T-helper 2 cell treated with Interferon-gamma antibody and Interleukin-4, amounts not matched to agents 5 μg/mL and 100 μg/mL, for 36 hours (primary cell): ENCODE data around the gene LHX5.

ENCODE experiments used
- DNase-seq: peaks from one replicate; pipeline ENCODE4 v3.0.0; 2021; ENCODE audit warnings: low spot score
- H3K27ac Mint-ChIP-seq: one replicate; pipeline ENCODE4 v1.8.0; 2021; ENCODE audit warnings: mild to moderate bottlenecking, mixed read lengths
- H3K27me3 Mint-ChIP-seq: one replicate; pipeline ENCODE4 v1.8.0; 2021; ENCODE audit warnings: low read depth, mixed read lengths
- H3K36me3 Mint-ChIP-seq: one replicate; pipeline ENCODE4 v1.8.0; 2021; ENCODE audit warnings: low read depth, mixed read lengths
- H3K4me1 Mint-ChIP-seq: one replicate; pipeline ENCODE4 v1.8.0; 2021; ENCODE audit warnings: low read depth, mixed read lengths
- H3K4me3 Mint-ChIP-seq: one replicate; pipeline ENCODE4 v1.8.0; 2022; ENCODE audit warnings: mild to moderate bottlenecking, moderate library complexity, mixed read lengths
- H3K9me3 Mint-ChIP-seq: one replicate; pipeline ENCODE4 v1.8.0; 2021; ENCODE audit warnings: mixed read lengths

LHX5 gene

DNA sequence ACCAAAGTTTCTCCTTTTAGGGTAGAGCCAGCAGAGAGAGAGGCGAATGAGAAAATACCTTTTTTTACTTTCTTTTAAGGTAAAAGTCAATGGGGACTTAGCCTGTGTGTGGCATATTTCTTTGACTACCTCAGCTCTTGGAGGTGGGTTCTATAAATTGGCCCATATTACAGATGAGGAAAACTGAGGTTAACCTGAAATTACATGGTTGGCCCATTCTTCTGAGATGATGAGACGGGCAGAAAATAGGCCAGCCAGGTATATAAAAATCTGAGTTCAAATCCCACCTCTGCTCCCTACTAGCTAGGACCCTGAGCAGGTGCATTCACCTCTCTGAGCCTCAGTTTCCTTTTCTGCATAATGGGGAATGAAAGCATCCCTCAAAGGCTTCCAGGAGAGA is 22.4 kb downstream of the LHX5 start:
- peaks cover 9% of the 10 kb centered on the region for H3K27me3 Mint-ChIP-seq
- H3K36me3 Mint-ChIP-seq, result no peaks in the 10 kb centered on the region

DNA sequence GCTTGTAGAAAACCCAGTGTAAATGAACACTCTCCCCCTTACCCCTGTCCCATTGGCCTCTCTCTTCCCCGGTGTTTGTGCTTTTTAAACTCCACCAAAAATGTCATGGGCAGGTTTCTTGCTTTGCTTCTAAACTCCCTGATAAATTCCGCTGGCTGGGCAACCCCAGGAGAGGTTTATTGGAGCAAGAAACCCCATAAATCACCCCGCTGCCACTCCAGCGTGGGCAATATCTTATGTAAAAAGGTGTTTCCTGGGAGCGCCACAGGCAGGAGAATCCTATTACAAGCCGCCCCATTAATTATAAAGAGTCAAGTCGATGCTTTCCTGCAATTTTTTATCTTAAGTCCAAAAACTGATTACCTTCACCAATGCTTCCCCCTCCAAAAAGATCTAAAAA is 22.8 kb downstream of the LHX5 start:
- Mint-ChIP-seq H3K9me3 (peaks cover 12% of the 10 kb centered on the region), H3K27me3 (peaks cover 9% of the 10 kb centered on the region), H3K4me3 (no peak overlapping the region), H3K36me3 (no peaks in the 10 kb centered on the region), H3K4me1 (no peaks in the 10 kb centered on the region), H3K27ac (no peak overlapping the region)
- DNase-seq, result no peak

More for the DNA sequence above, 22.4 kb downstream of the LHX5 start:
- H3K9me3 Mint-ChIP-seq, result peaks cover 12% of the 10 kb centered on the region
- no peak overlapping the region for H3K4me3 Mint-ChIP-seq
- H3K4me1 Mint-ChIP-seq, result no peaks in the 10 kb centered on the region
- no peak for DNase-seq
- no peak overlapping the region for H3K27ac Mint-ChIP-seq

DNA sequence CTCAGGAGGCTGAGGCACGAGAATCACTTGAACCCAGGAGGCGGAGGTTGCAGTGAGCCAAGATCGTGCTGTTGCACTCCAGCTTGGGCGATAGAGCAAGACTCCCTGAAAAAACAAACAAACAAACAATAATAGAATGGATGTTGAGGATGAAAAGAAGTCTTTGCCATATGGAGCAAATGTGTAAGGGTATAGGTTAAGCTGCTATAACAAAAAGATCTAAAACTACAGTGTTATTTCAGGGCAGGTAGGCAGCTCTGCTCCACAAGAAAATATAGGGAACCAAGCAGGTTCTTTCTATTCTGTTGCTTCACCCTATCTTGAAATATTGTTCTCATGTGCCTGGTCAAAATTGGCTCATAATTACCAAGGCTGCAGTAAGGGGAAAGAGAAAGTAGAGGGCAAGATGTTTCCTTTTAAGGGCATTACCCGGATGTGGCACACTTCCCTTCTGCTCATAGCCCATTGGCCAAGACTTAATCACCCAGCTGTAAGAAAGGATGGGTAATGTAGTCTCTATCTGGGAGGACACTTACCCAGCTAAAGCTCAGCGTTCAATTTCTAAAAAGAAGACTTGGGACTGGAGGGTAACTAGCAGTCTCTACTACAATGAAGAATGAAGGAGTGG is 26.0 kb downstream of the LHX5 start:
- H3K36me3 Mint-ChIP-seq, result no peaks in the 10 kb centered on the region
- H3K27ac Mint-ChIP-seq, result no peak overlapping the region
- no peak for DNase-seq
- H3K9me3 Mint-ChIP-seq, result peaks cover 12% of the 10 kb centered on the region
- no peak overlapping the region for H3K4me3 Mint-ChIP-seq
- no peaks in the 10 kb centered on the region for H3K4me1 Mint-ChIP-seq
- H3K27me3 Mint-ChIP-seq, result peaks cover 9% of the 10 kb centered on the region

DNA sequence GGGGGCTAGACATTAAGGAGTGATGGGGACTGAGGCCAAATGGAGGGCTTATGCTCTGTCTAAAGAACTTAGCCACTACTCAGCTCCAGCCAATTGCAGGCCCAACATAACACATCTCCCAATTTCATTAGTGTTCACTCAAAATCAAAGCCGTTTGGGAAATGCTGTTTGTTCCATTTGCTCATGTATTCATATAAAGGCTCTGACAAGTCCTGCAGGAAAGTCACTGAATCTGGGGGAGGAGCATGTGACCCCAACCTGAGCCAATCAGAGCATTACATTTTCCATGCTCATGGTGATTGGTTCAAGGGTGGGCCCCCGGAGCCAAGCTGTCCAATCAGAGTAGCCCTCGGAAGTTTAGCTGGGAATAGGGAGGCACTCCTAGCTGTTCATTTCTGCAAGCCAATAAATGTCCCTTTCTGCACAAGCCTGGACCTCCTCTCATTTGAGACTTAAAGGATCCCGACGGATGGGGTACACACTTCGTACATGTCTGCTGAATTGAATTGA is 28.6 kb downstream of the LHX5 start:
- H3K27ac Mint-ChIP-seq, result no peak overlapping the region

DNA sequence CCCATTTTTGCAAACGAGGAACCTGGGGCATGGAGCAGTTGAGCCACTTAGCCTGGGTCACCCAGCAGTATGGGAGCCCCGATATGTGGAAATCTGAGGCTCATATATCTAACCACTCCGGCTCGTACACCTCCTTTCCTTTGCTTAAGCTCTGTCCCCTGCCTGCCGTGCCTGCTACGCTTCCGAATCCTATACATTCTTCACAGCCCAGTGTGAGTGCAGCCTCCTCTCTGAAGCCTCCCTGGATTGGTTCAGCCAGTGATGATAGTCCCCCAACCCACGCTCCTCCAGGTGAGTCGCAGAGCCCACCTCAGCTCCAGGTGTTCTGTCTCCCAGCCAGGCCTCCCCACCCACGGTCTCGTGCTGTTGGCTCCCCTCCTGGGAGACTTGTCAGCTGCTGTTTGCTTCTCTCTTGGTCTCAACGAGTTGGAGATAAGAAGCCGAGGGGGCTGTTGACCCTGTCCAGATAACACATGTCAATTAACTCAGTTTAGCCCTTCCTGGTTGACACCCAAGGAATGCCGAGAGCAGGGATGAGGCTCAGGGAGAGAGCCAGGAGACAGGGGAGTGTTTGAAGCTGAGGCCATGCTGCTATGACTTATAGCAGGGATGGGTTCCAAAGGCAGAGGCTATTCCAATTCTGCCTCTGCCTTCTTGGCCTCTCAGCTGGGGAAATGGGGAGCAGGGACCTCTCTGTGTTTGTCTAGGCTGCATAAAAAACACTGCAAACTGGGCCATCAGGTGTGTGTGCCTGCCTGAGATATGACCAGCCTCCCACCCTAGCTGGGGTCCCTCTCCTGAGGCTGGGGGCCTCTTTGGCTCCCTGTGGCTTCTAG is 30.5 kb downstream of the LHX5 start:
- H3K27me3 Mint-ChIP-seq, result no peaks in the 10 kb centered on the region
- H3K9me3 Mint-ChIP-seq, result peaks cover 9% of the 10 kb centered on the region
- H3K27ac Mint-ChIP-seq, result no peak overlapping the region
- no peak overlapping the region for H3K4me3 Mint-ChIP-seq
- no peak for DNase-seq
- no peaks in the 10 kb centered on the region for H3K4me1 Mint-ChIP-seq
- H3K36me3 Mint-ChIP-seq, result no peaks in the 10 kb centered on the region

More for the DNA sequence above, 28.6 kb downstream of the LHX5 start:
- Mint-ChIP-seq H3K9me3 (peaks cover 12% of the 10 kb centered on the region), H3K36me3 (no peaks in the 10 kb centered on the region), H3K4me1 (no peaks in the 10 kb centered on the region), H3K4me3 (no peak overlapping the region), H3K27me3 (no peaks in the 10 kb centered on the region)
- DNase-seq, result no peak

DNA sequence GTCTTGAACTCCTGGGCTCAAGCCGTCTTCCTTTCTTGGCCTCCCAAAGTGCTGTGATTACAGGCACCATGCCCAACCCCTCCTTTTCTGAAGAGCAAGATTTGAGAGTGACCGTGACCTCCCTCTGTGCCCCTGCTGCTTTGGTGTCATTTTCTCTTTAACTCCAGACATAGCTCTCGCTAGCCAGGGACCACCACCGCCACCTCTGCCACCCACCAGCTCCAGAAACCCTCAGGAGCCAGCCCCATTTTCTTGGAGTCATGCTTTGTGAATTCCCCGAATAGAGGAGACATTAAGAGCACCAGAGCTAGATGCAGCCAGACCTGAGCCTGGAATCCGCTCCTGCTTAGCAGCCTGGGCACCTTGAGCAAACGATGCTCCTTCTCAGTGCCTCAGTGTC is 31.3 kb downstream of the LHX5 start:
- DNase-seq, result no peak
- peaks cover under 1% of the 10 kb centered on the region for H3K9me3 Mint-ChIP-seq
- H3K4me1 Mint-ChIP-seq, result no peaks in the 10 kb centered on the region
- H3K36me3 Mint-ChIP-seq, result no peaks in the 10 kb centered on the region
- H3K27me3 Mint-ChIP-seq, result no peaks in the 10 kb centered on the region
- H3K4me3 Mint-ChIP-seq, result no peak overlapping the region
- H3K27ac Mint-ChIP-seq, result no peak overlapping the region

DNA sequence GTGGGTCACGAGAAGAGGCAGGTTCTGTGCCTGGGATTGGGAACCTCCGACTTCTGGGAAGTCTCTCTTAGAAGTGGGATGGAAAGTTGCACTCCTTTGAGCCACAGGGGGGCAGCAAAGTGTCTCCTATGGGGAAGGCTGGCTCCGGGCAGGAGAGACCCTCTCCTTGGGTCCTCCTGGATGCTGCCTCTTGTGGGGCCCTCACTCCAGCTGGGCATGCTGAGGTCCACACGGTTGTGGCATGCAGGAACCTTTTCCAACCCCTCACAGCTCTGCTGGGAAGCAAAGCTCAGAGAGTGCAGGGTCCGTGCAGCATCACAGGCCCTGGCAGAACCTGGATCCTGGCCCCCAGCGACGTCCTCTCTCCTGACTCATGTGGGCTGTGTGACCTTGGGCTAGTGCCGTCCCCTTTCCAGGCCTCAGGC is 32.1 kb downstream of the LHX5 start:
- Mint-ChIP-seq H3K27me3 (no peaks in the 10 kb centered on the region), H3K4me3 (no peak overlapping the region), H3K4me1 (no peaks in the 10 kb centered on the region), H3K27ac (no peak overlapping the region), H3K9me3 (no peaks in the 10 kb centered on the region), H3K36me3 (no peaks in the 10 kb centered on the region)
- DNase-seq, result no peak

DNA sequence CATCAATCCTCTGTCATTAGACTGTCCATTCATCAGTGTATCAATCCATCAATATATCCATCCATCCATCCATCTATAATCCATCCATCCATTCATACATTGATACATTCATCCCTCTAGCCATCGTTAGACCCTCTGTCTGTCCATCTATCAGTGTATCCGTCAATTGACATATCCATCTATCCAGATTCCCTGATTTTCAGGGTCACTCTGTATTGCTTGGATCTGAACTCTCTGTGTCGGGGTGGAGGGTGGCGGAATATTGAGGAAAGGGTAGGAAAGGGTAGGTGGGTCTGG is 32.4 kb downstream of the LHX5 start:
- H3K27ac Mint-ChIP-seq, result no peak overlapping the region
- H3K4me3 Mint-ChIP-seq, result no peak overlapping the region
- no peaks in the 10 kb centered on the region for H3K9me3 Mint-ChIP-seq
- H3K27me3 Mint-ChIP-seq, result no peaks in the 10 kb centered on the region
- H3K36me3 Mint-ChIP-seq, result no peaks in the 10 kb centered on the region
- DNase-seq, result no peak
- no peaks in the 10 kb centered on the region for H3K4me1 Mint-ChIP-seq

DNA sequence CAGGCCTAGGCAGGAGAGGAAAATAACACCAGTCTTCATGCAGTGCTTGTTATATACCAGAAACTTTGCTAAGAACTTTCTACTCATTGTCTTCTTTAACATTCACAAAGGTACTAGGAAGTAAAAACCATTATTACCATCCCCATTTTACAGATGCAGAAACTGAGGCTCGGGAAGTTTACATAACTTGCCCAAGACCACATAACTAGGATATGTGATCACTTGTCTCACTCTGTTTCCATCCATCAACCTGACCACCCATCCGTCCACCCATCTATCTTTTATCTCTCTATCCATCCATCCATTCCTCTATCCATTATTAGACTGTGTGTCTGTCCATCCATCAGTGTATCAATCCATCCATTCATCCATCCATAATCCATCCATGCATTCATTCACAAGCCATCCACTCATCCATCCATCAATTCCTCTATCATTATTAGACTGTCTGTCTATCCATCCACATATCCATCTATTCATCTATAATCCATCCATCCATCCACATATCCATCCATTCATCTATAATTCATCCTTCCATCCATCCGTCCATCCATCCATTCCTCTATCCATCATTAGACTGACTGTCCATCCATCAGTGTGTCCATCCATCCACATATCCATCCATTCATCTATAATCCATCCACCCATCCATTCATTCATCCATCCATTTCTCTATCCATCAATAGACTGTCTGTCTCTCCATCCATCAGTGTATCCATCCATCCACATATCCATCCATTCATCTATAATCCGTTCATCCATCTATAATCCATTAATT is 33.0 kb downstream of the LHX5 start:
- Mint-ChIP-seq H3K27me3 (no peaks in the 10 kb centered on the region), H3K27ac (no peak overlapping the region), H3K9me3 (no peaks in the 10 kb centered on the region), H3K36me3 (no peaks in the 10 kb centered on the region), H3K4me3 (no peak overlapping the region), H3K4me1 (no peaks in the 10 kb centered on the region)
- no peak for DNase-seq

DNA sequence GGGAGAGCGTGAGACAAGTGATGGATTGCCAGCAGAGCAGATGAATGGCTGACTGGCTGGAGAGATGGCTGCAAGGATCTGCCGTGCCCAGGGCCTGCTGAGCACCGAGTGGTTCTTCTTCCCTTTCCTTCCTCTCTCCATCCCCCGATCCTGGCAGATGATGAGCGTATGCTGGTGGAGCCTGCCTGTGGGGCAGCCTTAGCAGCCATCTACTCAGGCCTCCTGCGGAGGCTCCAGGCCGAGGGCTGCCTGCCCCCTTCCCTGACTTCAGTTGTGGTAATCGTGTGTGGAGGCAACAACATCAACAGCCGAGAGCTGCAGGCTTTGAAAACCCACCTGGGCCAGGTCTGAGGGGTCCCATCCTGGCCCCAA is 34.0 kb downstream of the LHX5 start:
- no peaks in the 10 kb centered on the region for H3K4me1 Mint-ChIP-seq

DNA sequence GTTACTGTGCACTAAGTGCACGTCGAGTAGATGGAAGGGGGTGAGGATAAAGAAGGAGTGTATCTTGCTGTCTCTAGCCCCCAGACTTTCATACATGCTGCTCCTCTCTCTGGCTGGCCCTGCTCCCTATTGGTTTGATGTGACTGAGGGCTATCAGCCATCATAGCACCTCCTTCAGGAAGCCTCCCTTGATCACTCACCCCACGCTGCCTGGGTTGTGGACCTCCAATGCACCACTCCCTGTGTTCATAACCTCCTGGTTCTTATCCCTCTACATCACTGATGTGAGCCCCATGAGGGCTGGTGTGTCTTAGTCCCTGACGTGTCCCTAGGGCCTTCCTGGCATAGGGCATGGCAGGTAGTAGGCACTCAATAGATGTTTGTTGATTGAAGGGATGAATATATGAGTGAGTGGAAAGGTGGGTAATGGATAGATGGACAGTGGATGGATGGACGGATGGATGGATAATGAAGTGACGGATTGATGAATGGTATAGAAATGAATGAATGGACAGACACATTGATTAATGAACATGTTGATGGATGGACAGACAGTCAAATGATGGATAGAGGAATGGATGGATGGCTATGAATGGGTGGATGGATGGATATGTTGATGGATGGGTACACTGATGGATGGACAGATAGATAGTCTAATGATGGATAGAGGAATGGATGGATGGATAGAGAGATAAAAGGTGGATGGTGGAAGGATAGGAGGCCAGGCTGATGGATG is 34.5 kb downstream of the LHX5 start:
- DNase-seq, result no peak
- no peaks in the 10 kb centered on the region for H3K9me3 Mint-ChIP-seq
- no peaks in the 10 kb centered on the region for H3K36me3 Mint-ChIP-seq
- no peaks in the 10 kb centered on the region for H3K4me1 Mint-ChIP-seq
- H3K27me3 Mint-ChIP-seq, result no peaks in the 10 kb centered on the region
- no peak overlapping the region for H3K4me3 Mint-ChIP-seq
- H3K27ac Mint-ChIP-seq, result no peak overlapping the region

More for the DNA sequence above, 34.0 kb downstream of the LHX5 start:
- DNase-seq, result no peak
- H3K27me3 Mint-ChIP-seq, result no peaks in the 10 kb centered on the region
- no peak overlapping the region for H3K4me3 Mint-ChIP-seq
- no peak overlapping the region for H3K27ac Mint-ChIP-seq
- H3K36me3 Mint-ChIP-seq, result no peaks in the 10 kb centered on the region
- H3K9me3 Mint-ChIP-seq, result no peaks in the 10 kb centered on the region

DNA sequence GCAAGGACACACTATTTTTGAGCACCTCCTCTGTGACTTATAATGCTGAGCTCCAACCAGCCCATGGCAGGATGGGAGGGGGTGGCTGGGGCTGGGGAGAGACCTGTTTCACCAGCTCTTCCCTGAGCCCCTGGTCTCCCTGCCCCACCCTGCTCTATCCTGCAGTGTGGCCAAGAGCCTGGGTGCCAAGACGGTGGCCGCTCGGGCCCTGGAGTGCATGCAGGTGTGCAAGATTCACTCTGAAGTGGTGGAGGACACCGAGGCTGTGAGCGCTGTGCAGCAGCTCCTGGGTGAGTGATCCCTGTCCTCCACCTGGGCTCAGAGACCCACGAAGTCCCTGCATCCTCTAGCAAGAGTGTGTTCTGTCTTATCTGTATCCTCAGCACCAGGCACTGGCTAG is 35.1 kb downstream of the LHX5 start:
- no peaks in the 10 kb centered on the region for H3K4me1 Mint-ChIP-seq
- no peaks in the 10 kb centered on the region for H3K27me3 Mint-ChIP-seq
- no peak overlapping the region for H3K27ac Mint-ChIP-seq
- H3K4me3 Mint-ChIP-seq, result no peak overlapping the region
- no peaks in the 10 kb centered on the region for H3K36me3 Mint-ChIP-seq
- no peaks in the 10 kb centered on the region for H3K9me3 Mint-ChIP-seq
- no peak for DNase-seq

DNA sequence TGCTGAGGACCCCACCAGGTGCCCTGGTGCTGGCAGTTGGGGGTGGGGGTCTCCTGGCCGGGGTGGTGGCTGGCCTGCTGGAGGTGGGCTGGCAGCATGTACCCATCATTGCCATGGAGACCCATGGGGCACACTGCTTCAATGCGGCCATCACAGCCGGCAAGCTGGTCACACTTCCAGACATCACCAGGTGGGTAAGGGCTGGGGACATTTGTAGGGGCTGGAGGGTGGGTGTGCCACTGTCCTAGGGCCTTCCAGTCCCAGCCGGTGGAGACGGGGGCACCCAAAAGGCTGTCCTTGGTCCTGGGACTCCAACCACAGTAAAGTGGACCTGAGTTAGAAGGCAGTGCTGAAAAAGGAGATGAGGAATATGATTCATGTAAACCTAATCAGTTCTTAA is 36.3 kb downstream of the LHX5 start:
- no peaks in the 10 kb centered on the region for H3K36me3 Mint-ChIP-seq
- H3K4me3 Mint-ChIP-seq, result no peak overlapping the region
- H3K27me3 Mint-ChIP-seq, result no peaks in the 10 kb centered on the region
- H3K27ac Mint-ChIP-seq, result no peak overlapping the region
- H3K9me3 Mint-ChIP-seq, result no peaks in the 10 kb centered on the region
- DNase-seq, result no peak
- H3K4me1 Mint-ChIP-seq, result no peaks in the 10 kb centered on the region

DNA sequence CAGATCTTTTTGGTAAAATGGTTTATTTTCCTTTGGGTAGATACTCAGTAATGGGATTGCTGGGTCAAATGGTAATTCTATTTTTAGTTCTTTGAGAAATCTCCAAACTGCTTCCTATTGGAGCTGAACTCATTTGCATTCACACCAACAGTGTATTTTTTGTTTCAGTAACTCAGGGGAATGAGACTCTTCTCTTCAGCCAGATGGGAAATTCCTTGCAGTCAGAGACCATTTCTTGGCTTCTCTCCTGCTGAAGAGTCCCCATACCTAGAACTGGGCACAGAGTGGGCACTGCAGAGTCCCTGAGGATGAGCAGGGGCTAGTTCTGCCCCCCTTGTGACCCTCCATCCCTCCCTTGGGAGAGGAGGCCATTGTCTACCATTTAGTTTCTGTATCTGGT is 38.7 kb downstream of the LHX5 start:
- no peak for DNase-seq
- Mint-ChIP-seq H3K27me3 (no peaks in the 10 kb centered on the region), H3K36me3 (no peaks in the 10 kb centered on the region), H3K9me3 (no peaks in the 10 kb centered on the region), H3K4me3 (no peak overlapping the region), H3K27ac (no peak overlapping the region), H3K4me1 (no peaks in the 10 kb centered on the region)
